Measurements from ENCODE around the gene TPRN.

TPRN gene

DNA sequence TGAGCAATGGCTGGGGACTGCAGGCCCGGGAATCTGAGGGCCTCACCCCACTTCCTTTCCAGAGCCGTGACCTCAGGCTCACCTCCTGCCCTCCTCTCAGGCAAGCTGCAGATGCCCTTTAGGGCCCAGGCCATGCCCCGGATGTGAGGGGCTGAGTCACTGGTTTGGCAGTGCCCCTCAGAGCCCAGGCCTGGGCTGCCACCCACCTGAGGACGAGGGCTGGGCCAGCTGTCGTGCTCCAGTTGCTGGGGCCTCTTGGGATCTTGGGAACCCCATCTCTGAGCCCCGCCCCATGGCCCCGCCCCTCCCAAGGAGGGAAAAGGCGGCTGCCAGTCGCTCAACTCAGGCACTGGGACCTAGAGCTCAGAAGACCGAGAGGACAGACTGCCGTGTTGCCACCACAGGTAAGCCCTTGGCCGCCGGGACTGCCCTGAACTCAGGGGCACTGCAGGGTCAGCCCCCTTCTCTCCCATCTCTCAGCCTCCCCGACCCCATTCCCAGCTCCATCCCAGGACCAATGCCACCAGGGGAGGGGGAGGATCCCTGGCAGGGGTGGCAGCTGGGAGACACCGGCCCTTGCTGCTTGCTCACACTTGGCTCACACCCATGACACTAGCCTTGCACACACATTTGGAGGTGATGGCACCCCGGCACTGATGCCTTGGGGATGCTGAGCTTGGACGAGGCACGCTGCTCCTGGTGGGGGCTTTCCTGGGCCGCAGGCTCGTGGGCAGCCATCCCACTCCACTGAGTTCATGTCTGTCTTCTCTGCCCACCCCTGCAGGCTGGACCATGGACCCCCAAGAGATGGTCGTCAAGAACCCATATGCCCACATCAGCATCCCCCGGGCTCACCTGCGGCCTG is 24.5 kb upstream of the TPRN start, which contains the start of gene CYSRT1:
CYSRT1 (plus strand) TSS at position 345 of the 865 bp plus-strand sequence; CDS start at position 793, 448 bp downstream.
- DNase-seq = no peak

DNA sequence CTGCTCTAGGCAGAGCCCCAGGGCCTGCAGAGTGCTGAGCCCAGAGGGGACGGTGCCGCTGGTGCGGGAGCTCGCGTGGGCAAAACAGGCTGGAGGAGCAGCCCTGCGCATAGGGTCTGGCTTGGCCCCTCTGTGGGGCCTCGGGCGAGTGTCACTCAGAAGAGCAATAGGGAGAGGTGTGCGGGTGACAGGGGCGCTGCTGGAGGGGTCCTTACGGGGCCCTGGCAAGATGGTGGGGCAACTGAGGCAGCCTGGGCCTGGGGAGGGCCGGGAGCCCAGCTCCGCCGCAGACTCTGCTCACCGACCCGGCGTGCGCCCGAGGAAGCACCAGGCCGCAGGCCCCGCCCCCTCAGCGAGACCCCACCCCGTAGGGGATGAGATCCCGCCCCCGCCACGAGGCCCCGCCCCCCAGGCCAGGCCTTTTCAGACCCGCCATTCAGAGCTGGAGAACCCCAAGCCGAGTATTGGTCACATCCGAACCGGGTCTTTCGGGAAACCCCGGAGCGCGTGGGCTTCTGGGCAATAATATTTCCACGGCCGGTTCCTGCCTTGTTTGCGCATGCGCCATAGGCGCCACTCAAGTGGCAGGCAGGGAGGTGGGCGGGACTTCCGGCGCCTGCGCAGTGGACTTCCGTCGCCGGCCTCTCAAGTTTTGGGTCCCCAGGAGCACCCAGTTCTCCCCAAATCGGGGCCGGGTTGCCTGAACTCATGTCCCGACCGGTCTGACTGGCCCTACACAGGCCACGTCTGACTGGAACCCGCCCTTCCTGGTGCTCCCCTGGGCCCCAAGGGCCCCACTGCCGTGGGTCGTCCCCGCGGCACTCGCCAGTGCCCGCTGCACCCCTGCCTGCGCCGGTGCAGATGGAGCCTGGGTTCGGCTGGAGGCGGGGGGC is 22.8 kb upstream of the TPRN start:
- peak; percentile 98 for DNase-seq

DNA sequence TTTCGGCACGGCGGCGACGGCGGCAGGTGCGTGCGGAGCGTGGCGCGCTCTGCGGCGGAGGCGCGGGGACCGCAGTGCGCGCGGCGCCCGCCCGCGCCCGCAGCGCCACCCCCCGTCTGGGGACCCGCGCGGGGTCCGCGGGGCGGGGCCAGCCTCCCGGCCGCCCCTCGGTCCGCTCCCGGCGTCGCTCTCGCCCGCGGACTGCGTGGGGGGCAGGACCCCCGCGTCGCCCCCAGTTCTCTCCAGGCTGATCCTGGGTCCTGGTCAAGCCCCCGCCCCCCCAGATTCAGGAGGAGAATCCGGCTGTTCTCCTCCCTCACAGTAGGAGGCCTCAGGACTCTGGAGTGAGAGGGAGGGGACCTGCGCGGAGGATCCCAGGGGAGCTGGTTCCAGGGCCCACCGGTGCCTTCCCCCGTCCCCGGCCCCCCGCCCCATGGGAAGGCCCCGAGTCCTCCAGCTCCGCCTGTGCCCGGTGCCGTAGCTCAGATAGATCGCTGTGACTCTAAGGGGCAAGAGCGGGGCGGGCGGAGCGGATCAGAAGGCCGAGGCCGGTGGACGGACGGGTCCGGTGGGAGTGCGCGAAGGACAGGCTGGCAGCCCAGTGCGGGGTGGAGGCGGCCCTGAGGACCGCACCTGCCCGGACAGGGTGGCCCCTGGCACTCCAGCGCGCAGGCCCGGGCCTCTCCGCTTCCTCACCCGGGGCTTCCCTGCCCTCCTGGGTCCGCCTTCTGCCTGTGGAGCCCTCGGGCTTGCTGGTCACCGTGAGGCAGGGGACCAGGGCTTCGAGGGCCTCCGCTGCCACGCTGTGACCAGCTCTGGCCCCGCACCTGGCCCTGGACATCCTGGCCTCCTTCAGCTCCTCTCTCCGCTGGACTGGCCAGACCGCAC is 21.9 kb upstream of the TPRN start, which contains the start of gene RNF208:
RNF208 (minus strand) TSS at position 51 of the 888 bp plus-strand sequence. CDS start 1,028 bp downstream, outside the sequence.
- no peak for DNase-seq

- DNase-seq = no peak
Observed at GRCh38 chr9:137221506-137222111, 21.1 kb upstream of the TPRN start.

DNA sequence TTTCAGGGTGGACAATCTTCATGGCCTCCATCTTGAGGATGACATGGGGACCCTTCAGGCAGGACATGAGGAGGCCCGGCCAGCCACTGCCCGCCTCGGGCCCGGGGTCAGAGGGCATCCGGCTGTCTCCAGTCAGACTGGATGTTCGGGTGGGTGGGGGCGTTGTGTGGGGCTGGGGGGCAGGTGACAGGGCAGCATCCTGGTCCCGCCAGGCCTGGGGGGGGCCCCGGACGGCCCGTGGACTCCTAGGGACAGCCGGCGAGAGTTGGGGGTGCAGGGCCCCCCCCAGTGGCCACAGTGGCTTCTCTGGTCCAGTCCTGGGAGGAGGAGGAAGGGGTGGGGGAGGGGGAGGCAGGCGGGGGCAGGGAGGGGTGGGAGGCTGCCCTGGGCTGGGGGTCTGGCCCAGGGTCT is 20.6 kb upstream of the TPRN start:
- no peak for DNase-seq

DNA sequence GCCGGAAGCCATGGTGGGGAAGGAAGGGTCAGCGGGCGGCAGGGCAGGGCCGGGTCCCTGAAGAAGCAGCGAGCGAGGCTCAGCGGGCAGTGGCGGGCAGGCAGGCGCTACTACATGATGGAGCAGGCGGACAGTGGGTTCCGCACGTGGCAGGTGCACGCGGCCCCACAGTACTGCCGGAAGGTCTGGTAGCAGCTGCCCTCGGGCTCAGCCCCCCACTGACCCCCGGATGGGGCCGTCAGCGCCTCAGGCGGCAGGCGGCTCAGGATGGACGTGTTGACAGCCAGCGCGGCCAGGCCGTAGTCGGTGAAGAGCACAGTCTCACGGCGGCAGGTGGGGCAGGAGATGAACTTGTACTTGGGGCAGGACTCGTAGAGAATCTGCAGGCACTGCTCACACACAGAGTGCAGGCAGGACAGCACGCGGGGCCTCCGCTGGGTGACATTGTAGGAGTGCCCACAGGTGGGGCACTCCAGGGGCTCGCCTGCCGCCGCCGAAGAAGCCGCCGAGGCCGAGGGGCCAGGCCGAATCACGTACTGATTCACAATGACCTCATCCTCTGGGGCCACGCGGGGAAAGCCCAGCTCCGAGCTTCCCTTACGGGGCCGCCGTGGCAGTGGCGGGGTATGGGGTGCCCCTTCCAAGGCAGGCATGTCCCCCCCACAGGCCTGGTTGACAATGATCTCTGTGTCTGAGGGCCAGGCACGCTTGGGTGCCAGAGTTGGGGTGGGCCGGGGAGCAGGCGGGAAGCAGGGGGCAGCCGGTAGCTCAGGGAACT is 20.0 kb upstream of the TPRN start:
- DNase-seq = no peak

DNA sequence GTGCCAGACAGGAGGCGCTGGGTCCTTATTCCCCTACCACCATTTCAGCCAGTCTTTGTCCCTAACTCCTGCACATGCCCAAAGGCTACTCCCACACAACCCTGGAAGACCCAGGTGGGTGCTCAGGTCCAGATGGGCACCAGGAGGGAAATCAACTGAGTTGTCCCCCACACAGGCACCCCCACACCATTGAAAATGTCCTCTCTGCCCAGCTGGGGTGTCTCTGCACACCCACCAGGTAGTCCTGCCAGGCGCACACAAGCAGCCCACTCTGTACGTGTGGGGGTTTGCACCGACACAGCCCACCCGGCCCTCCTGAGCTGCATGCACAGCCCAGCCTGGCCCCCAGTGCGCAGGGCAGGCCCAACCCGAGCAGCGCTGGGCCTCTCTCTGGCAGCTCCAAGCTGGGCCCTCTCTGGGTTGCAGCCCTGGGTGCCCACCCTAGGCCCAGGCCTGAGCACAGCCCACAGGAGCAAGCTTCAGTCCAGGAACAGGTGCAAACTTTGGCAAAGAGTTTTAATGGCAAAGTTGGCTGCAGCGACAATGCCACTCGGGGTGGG is 19.3 kb upstream of the TPRN start:
- DNase-seq = no peak

GRCh38 chr9:137218754-137219271 is 18.3 kb upstream of the TPRN start:
- no peak for DNase-seq

DNA sequence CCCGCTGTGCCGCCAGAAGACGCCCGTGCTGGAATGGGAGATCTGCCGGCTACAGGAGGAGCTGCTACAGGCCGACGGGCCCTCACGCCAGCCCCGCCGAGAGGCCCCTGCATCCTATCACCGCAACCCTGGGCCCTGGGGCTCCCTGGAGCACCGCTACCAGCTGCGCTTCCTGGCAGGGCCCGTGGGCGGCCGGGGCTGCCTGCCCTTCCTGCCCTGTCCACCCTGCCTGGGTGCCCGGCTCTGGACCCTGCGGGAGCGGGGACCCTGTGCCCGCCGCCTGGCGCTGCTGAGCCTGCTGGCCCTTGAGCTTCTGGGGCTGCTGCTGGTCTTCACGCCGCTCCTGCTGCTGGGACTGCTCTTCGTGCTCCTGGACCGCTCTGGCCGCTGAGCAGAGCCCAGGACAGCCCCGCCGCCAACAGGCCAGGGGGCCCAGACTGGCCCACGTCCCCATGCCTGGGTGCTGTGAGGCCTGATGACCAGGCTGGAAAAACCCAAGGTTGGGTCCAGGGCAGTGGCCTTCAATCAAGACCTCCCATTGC is 17.7 kb upstream of the TPRN start:
- no peak for DNase-seq

DNA sequence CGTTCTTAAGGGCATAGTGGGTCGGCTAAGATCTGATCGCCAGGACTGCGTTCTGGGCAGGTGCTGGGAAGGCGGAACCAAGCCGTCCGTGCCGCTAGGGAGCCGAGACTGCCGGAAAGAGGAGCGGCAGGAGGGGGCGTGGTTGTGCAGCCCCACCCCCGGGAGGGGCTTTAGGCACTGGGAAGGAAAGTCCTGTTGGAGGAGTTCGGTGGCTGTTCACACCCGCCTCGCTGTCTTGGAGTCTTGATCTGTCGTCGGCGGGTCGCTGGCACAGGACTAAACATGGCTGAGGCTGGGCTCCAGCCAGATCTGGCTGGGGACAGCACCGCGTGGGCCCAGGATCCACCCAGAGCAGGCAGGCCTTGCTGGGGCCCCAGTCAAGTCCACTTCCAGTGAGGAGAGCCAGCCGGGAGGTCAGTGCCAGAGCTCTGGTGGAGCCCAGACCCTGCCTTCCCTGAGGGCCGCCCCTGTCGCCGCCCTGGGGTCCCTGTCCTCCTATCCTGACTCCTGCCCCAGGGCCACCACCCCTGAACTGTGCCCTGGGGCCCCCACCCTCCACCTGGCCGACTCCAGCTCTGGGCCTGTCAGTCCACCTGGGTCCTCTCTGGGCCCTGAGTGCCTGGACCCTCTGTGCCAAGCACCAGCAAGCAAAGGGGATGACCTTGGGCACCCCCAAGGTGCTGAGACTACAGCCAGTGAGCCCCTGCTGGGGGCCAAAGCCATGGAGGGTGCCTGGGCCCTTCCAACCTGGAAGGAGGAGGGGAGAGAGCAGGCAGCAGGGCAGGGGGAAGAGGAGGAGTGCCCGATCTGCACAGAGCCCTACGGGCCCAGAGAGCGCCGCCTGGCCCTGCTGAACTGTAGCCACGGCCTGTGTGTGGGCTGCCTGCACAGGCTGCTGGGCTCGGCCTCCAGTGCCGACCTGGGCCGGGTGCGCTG is 17.0 kb upstream of the TPRN start:
- DNase-seq = no peak

- DNase-seq = no peak
Observed at GRCh38 chr9:137216188-137216965, 15.8 kb upstream of the TPRN start.

GRCh38 chr9:137215196-137215986 is 14.8 kb upstream of the TPRN start:
- DNase-seq = no peak

- DNase-seq = no peak
Observed at GRCh38 chr9:137214620-137215019, 14.1 kb upstream of the TPRN start.

DNA sequence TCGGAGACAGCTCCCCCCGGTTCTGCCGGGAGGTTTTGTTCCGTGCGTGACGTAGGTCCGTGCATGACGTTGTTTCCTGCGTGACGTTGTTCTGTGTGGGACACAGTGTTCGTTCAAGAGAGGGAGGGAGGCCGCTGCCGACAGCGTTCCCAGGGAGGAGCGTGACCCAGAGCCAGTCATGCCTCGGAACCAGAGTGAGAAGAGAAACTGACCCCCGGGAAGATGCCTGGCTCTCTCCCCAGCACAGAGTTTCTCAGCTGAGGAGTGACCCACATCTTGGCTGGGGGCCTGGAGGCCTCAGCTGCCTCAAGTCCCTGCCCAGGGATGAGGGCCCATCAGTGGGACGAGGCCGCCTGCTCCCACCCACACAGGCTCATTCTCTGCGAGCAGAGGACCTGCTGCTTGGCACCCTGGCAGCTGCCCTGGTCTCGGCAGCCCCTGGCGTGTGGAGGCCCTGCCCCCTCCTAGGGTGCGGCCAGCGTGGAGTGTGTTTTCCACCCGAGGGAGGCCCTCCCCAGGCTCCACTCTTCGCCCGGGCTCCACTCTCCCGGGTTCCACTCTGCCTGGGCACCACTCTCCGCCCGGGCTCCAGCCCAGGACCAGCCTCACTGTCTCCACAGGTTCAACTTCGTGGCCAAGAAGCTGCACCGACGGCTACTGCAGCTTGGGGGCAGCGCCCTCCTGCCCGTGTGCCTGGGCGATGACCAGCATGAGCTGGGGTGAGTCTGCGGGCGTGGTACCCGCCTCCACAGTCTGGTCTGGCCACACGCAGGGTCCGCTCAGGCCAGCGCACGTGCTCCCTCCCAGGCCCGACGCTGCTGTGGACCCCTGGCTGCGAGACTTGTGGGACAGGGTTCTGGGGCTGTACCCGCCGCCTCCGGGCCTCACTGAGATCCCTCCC is 12.9 kb upstream of the TPRN start:
- DNase-seq = no peak

GRCh38 chr9:137212520-137212919 is 12.0 kb upstream of the TPRN start:
- DNase-seq = no peak

- DNase-seq = no peak
Observed at GRCh38 chr9:137211532-137211931, 11.0 kb upstream of the TPRN start.

All from left hindlimb (tissue), 1 donor.